Activated naive CD4-positive, alpha-beta T cell treated with anti-CD3 and anti-CD28 coated beads for 36 hours (primary cell): Measurements from ENCODE around the gene GPR137B. TPM values are rescaled to one million over a fixed set of nuclear protein-coding genes. Genes with fewer than 3 reads are reported as not detected.

Experiments
- CTCF ChIA-PET: fragments of 350-600 bp; sonication (Branson Sonifier 250); formaldehyde crosslinking; loops from one replicate; lab custom pipeline; 2021; ENCODE audit warnings: antibody characterized with exemption; lab: Charles Lee
- DNase-seq: peaks from one replicate; pipeline ENCODE4 v3.0.0-alpha.2; 2020
- H3K27ac Mint-ChIP-seq: one replicate; pipeline ENCODE4 v1.8.0; 2021; ENCODE audit warnings: mild to moderate bottlenecking, mixed read lengths
- H3K27me3 Mint-ChIP-seq: one replicate; pipeline ENCODE4 v1.8.0; 2021; ENCODE audit warnings: low read depth, mixed read lengths
- H3K36me3 Mint-ChIP-seq: one replicate; pipeline ENCODE4 v1.8.0; 2021; ENCODE audit warnings: low read depth, mixed read lengths
- H3K4me1 Mint-ChIP-seq: one replicate; pipeline ENCODE4 v1.8.0; 2021; ENCODE audit warnings: low read depth, mixed read lengths
- H3K4me3 Mint-ChIP-seq: one replicate; pipeline ENCODE4 v1.8.0; 2021; ENCODE audit warnings: mild to moderate bottlenecking, moderate library complexity, mixed read lengths
- H3K9me3 Mint-ChIP-seq: one replicate; pipeline ENCODE4 v1.8.0; 2021; ENCODE audit warnings: mixed read lengths
- intact Hi-C: fragments of 100-400 bp; cut with micrococcal nuclease; formaldehyde crosslinking; loops from one replicate; pipeline ENCODE4 v1.15.1; 2023
- total RNA-seq, 2 experiments: library from RNA; stranded (reverse); gene quantifications; one replicate each; pipeline ENCODE4 v1.2.3, GENCODE V29; 2021

The GPR137B gene
- total RNA-seq, 2 experiments from 2014 or later, result 1.6 to 2.4 TPM

GRCh38 chr1:236228411-236228810, 86.1 kb downstream of the GPR137B start:
- H3K36me3 Mint-ChIP-seq, result peaks cover 2% of the 10 kb centered on the region
- CTCF ChIA-PET, result no interaction called here
- H3K4me3 Mint-ChIP-seq, result no peak overlapping the region

GRCh38 chr1:236235116-236235515, 92.8 kb downstream of the GPR137B start:
- Mint-ChIP-seq H3K27me3 (no peaks in the 10 kb centered on the region), H3K27ac (no peak overlapping the region), H3K4me3 (no peak overlapping the region), H3K36me3 (peaks cover 6% of the 10 kb centered on the region), H3K9me3 (no peaks in the 10 kb centered on the region), H3K4me1 (no peaks in the 10 kb centered on the region)
- CTCF ChIA-PET, result no interaction called here
- intact Hi-C loops, result no loop called here
- DNase-seq, result no peak

More at GRCh38 chr1:236228411-236228810, 86.1 kb downstream of the GPR137B start:
- Mint-ChIP-seq H3K9me3 (no peaks in the 10 kb centered on the region), H3K27ac (no peak overlapping the region), H3K27me3 (no peaks in the 10 kb centered on the region), H3K4me1 (no peaks in the 10 kb centered on the region)
- no peak for DNase-seq
- intact Hi-C loops, result no loop called here

- no peak overlapping the region for H3K27ac Mint-ChIP-seq
- CTCF ChIA-PET, result interaction anchor here (0.6 to 1.2 kb wide), 3 partner anchors 19 to 131 kb away, joined by 3 read pairs; no protein-coding TSS in a partner anchor
- no peak overlapping the region for H3K4me3 Mint-ChIP-seq
- no peaks in the 10 kb centered on the region for H3K4me1 Mint-ChIP-seq
- H3K36me3 Mint-ChIP-seq, result peaks cover 9% of the 10 kb centered on the region
- intact Hi-C loops, result no loop called here
- H3K27me3 Mint-ChIP-seq, result no peaks in the 10 kb centered on the region
- no peak for DNase-seq
- no peaks in the 10 kb centered on the region for H3K9me3 Mint-ChIP-seq
Observed at GRCh38 chr1:236239092-236239585, 96.8 kb downstream of the GPR137B start.

- Mint-ChIP-seq H3K27ac (no peak overlapping the region), H3K4me1 (no peaks in the 10 kb centered on the region), H3K4me3 (no peak overlapping the region), H3K27me3 (no peaks in the 10 kb centered on the region), H3K36me3 (peaks cover 9% of the 10 kb centered on the region), H3K9me3 (no peaks in the 10 kb centered on the region)
- DNase-seq, result no peak
- intact Hi-C loops, result no loop called here
- CTCF ChIA-PET, result interaction anchor here (0.7 kb wide), 1 partner anchor 122 kb away, joined by 3 read pairs; no protein-coding TSS in a partner anchor
Observed at GRCh38 chr1:236240675-236241074, 98.3 kb downstream of the GPR137B start.

DNA sequence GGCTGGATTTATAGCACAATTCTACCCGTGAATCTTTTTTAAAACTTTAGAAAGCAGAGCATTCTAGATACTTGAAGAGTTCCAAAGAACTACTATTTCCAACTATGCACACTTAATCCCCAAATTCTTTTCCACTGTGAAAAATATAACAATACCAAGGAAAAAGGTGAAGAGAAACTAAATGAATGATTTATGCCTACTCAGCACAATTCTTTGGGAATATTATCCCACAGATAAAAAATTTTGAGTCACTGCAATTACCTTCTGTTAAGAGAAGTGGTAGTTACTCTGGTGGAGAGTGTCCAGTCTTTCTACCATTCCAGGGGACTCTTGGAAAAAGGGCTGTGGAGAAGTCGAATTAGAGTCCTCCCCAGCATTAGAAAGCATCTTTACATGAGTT, 100.2 kb downstream of the GPR137B start:
- Mint-ChIP-seq H3K27ac (no peak overlapping the region), H3K4me1 (no peaks in the 10 kb centered on the region), H3K9me3 (no peaks in the 10 kb centered on the region), H3K36me3 (peaks cover 7% of the 10 kb centered on the region), H3K27me3 (no peaks in the 10 kb centered on the region), H3K4me3 (no peak overlapping the region)
- CTCF ChIA-PET, result interaction anchor here (0.6 kb wide), 1 partner anchor 75 kb away, joined by 4 read pairs; no protein-coding TSS in a partner anchor
- intact Hi-C loops, result no loop called here
- DNase-seq, result no peak

- intact Hi-C loops, result no loop called here
- DNase-seq, result no peak
- Mint-ChIP-seq H3K36me3 (peaks cover 7% of the 10 kb centered on the region), H3K4me1 (no peaks in the 10 kb centered on the region), H3K9me3 (no peaks in the 10 kb centered on the region), H3K27ac (no peak overlapping the region), H3K4me3 (no peak overlapping the region), H3K27me3 (no peaks in the 10 kb centered on the region)
- CTCF ChIA-PET, result no interaction called here
Observed at GRCh38 chr1:236247286-236247685, 104.9 kb downstream of the GPR137B start.

DNA sequence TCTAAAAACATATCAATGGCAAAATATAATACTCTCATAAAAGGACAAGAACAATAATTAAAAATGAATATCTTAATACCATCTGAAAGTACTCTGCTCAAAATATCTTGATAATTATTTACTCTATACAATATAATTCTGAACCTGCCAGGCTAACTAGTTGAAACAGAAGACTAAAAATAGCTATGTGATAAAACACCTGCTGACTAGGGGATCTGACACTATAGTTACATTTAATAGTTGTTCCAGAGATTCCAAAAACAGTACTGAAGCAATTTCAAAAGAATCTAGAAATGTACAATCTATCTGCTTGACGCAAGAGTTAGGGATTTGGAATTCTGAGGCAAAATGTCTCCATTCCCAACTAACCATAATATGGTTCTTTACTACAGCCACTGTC, 109.2 kb downstream of the GPR137B start:
- Mint-ChIP-seq H3K36me3 (peaks cover 4% of the 10 kb centered on the region), H3K4me3 (no peak overlapping the region), H3K4me1 (no peaks in the 10 kb centered on the region), H3K9me3 (no peaks in the 10 kb centered on the region), H3K27me3 (no peaks in the 10 kb centered on the region), H3K27ac (no peak overlapping the region)
- DNase-seq, result no peak
- CTCF ChIA-PET, result no interaction called here
- intact Hi-C loops, result no loop called here

- CTCF ChIA-PET, result interaction anchor here (0.6 kb wide), 1 partner anchor 367 kb away, joined by 3 read pairs; no protein-coding TSS in a partner anchor
- peaks cover 9% of the 10 kb centered on the region for H3K9me3 Mint-ChIP-seq
- no peaks in the 10 kb centered on the region for H3K27me3 Mint-ChIP-seq
- no peak for DNase-seq
- no peak overlapping the region for H3K4me3 Mint-ChIP-seq
- H3K36me3 Mint-ChIP-seq, result peaks cover 8% of the 10 kb centered on the region
- intact Hi-C loops, result no loop called here
- H3K4me1 Mint-ChIP-seq, result peaks cover 5% of the 10 kb centered on the region
- no peak overlapping the region for H3K27ac Mint-ChIP-seq
Observed at GRCh38 chr1:236253119-236253518, 110.8 kb downstream of the GPR137B start.

GRCh38 chr1:236253918-236254637, 111.7 kb downstream of the GPR137B start:
- Mint-ChIP-seq H3K4me1 (peaks cover 10% of the 10 kb centered on the region), H3K9me3 (peaks cover 12% of the 10 kb centered on the region), H3K27ac (no peak overlapping the region), H3K4me3 (no peak overlapping the region), H3K27me3 (no peaks in the 10 kb centered on the region), H3K36me3 (peaks cover 9% of the 10 kb centered on the region)
- no peak for DNase-seq
- intact Hi-C loops, result no loop called here
- CTCF ChIA-PET, result no interaction called here

DNA sequence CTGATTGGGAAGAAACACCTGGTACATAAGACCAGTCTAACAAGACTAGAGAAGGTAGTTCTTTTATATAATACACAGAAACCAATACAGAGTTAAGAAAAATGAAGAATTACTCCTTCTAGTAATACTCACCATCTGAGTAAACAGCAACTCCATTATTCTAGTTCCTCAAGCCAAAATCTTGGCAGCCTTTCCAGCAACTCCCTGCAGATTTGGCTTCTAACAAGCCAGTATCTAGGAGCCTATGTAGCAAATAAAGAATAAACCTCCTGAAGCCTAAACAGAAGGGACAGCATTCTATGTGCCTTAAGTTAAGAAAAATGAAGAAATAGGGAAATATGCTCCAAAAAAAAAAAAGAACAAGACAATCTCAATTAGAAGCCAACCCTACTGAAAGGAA, 114.9 kb downstream of the GPR137B start:
- no peaks in the 10 kb centered on the region for H3K27me3 Mint-ChIP-seq
- CTCF ChIA-PET, result no interaction called here
- peaks cover 30% of the 10 kb centered on the region for H3K9me3 Mint-ChIP-seq
- no peak for DNase-seq
- H3K27ac Mint-ChIP-seq, result no peak overlapping the region
- no peak overlapping the region for H3K4me3 Mint-ChIP-seq
- intact Hi-C loops, result no loop called here
- H3K4me1 Mint-ChIP-seq, result peaks cover 24% of the 10 kb centered on the region
- H3K36me3 Mint-ChIP-seq, result peaks cover 24% of the 10 kb centered on the region

GRCh38 chr1:236258114-236258622, 115.8 kb downstream of the GPR137B start:
- peaks cover 24% of the 10 kb centered on the region for H3K4me1 Mint-ChIP-seq
- no peaks in the 10 kb centered on the region for H3K27me3 Mint-ChIP-seq
- H3K36me3 Mint-ChIP-seq, result peaks cover 32% of the 10 kb centered on the region
- intact Hi-C loops, result no loop called here
- H3K4me3 Mint-ChIP-seq, result no peak overlapping the region
- no peak for DNase-seq
- peaks cover 35% of the 10 kb centered on the region for H3K9me3 Mint-ChIP-seq
- H3K27ac Mint-ChIP-seq, result no peak overlapping the region
- CTCF ChIA-PET, result interaction anchor here (0.6 kb wide), 1 partner anchor 10 kb away, joined by 3 read pairs; no protein-coding TSS in a partner anchor
